GM19351 (cell line): ENCODE data around the gene NDFIP2.
A peak's percentile ranks its signal among the peaks of the same experiment; 100 is the strongest.

ENCODE experiments used
- ATAC-seq: cut with Tn5 transposase; IDR thresholded peaks from one replicate; pipeline ENCODE4 v1.9.1; 2021; ENCODE audit warnings: mild to moderate bottlenecking, moderate library complexity; ENCODE audit not compliant: unreplicated experiment

NDFIP2 gene

DNA sequence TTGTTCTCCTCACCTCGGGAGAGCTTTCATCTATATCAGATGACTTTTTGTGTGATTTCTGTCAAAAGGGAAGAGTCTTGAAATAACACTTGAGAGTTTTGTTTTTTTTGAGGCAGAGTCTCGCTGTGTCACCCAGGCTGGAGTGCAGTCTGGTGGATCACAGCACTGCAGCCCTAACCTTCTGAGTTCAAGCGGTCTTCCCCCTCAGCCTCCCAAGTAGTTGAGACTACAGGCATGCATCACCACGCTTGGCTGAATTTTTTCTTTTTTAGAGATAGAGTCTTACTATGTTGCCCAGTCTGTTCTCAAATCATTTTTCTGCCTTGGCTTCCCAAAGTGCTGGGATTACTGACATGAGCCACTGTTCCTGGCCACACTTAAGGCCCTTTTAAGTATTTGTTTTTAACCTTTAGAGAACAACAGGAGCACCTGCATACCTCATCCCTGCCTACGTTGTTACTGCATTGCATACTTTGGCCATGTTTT is 11.4 kb downstream of the NDFIP2 start:
- no peak for ATAC-seq

DNA sequence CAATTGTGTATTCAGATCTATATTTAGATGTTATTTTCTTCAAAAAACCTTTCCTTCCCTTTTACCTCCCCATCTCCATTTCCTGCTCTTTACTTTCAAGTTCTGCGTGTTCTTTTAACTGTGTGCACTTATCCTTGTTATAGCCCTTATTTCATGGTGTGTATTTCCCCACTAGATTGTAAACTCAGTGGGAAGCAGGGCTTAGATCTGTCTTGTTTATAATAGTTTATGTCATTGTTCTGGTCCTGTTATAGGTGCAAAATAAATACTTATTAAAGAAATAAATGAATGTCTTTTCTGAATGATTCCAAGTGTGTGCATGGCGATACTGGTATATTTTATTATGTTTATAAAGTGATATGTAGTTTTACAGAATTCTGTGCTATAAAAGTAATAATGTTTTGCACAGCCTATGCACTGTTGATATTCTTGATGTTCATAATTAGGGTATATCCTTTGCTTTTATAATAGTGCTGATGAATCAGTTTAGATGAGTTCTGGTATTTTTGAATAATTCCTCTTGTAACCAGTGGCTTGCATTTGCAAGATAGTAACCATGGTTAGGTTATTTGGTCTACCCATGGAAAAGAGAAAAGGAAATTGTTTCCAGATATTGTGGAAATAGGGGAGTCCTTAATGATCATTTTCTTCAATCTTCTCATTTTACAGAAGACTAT is 12.1 kb downstream of the NDFIP2 start:
- no peak for ATAC-seq

DNA sequence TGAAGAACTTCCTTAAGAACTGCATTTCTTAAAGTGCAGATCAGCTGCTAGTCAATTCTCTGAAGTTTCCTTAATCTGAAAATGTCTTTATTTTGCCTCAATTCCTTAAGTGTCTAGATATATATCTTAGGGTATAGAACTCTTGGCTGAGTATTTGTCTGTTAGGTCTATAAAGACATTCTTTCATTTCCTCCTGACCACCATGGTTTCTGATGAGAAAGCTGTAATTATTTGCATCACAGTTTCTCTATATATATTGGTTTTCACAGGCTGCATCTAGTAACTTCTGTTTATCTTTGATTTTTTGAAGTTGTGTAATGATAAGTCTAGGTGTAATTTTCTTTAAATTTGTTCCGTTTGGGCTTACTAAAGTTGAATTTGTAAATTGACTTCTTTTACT is 15.2 kb downstream of the NDFIP2 start:
- peak; percentile 89 for ATAC-seq

DNA sequence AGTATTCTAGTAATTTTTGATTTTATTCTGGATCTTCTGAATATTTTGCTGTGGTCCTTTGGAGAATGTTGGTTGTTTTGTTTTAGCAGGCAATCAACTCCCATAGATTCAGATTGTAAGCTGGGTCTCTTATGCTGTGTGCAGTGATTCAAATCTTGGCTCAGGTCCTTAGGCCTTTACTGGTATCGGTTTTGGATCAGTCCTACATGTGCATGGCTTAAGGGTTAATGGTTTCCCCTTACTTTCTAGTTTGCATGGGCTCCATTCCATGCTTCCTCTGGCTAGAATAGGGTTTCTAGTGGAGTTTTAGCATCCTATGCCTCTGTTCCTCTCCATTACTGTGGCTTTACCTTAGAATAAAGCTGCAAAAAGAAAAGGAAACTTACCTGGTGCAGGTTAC is 16.1 kb downstream of the NDFIP2 start:
- ATAC-seq = no peak

DNA sequence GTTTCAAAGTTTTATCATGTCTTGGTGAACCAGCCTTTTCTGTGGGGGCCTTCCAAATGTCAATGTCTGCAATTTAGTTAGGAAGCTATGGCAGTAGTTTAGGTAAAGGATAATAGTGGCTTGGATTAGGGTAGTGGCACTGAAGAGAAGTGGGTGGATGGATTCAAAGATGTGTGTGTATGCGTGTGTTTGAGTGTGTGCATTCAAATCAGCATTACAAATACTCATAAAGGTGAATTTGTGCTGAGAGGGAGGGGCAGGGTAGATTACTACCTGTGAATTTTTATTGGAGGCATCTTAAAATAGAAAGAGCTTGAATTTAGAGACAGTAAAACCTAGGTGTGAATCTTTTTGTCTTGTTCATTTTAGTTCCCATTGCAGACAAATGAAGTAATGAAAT is 16.9 kb downstream of the NDFIP2 start:
- ATAC-seq = no peak

DNA sequence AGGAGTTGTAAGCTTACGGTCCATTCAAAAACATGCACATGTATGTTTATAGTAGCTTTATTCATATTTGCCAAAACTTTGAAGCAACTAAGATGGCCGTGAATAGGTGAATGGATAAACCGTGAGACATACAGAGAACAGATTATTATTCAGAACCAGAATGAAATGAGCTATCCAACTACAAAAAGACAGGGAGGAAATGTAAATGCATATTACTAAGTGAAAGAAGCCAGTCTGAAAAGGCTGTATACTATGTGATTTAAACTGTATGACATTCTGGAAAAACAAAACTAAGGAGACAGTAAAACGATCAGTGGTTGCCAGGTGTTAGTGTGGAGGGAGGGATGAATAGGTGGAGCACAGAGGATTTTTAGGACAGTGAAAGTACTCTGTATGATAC is 19.9 kb downstream of the NDFIP2 start:
- no peak for ATAC-seq

DNA sequence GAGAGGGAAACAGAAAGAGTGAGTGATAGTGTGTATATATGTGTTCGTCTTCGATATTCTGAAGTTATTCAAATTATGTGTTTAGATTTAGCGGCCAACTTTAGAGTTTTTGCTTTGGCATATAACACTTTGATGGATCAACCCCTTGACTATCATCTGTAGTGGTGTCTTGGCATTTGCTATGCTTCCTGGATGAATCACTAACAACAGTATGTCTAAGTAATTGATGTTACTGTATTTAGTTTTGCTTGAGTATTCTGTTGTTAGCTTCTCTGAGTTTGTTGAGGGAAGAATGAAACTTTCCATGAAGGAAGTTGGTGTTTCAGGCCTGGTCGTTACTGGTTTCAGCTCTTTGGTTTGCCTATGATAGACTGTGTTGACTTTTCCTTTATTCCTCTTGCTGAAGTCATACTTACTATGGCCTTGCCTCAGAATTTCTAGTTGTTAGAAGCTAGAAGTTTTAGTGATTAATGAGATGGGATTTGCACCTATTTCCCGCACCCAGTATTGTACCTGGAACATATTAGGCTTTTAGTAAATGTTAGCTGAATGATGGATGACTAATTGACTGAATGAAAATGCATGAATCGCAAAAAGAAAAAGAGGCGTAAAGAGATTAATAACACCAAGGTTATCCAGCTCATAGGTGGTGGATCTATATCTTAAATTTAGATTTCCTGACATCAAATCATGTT is 20.7 kb downstream of the NDFIP2 start:
- no peak for ATAC-seq

DNA sequence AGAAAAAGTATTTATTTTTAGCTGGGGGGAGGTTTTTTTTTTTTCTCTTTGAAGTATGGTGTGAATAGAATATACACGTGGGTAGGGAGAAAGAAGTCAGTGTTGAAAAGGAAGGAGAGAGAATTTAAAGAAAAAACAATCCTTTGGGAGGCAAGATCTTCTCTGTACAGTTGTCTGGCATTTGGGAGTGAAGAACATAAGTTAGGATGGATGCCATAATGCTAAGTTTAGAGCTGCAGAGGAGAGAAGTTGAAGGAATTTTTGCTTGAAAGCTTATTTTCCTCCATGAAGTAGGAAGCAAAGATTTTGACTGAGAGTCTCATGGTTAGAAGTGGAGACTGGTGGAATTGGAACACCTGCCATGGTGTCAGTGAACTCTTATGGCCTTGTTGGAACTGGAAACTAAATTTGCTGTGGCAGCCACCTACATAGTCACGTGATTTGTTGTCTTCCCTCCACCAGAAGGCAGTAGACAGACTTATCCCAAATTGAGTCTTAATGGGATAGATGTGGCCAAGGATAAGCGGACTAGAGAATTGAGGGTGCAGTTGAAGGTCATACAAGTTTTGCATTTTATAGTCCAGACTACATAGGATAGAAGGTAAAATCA is 22.0 kb downstream of the NDFIP2 start:
- no peak for ATAC-seq

DNA sequence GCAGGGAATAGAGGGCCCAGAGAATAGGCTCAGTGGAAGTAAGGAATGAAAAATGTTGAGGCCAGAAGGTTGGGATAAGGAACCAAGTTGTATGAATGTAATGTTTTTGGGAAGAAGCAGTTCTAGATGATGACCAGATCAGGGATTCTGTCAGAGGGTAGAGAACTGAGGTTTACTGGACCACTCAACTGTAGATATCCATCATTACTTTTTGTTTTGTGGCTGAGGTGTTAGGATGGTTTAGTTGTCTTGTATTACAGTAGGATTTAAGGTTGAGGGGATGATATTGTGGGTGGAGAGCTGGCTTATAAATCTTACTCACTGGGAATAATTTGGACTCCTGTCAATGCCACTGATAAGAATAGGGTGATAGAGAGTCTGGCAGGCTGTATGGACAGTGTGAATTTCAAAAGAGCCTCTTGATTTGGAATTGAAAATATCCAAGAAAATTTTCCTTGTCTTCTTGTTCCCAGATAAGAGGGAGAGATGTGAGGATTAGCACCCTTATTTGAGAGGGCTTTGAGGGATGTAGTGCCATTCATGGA is 22.6 kb downstream of the NDFIP2 start:
- no peak for ATAC-seq

DNA sequence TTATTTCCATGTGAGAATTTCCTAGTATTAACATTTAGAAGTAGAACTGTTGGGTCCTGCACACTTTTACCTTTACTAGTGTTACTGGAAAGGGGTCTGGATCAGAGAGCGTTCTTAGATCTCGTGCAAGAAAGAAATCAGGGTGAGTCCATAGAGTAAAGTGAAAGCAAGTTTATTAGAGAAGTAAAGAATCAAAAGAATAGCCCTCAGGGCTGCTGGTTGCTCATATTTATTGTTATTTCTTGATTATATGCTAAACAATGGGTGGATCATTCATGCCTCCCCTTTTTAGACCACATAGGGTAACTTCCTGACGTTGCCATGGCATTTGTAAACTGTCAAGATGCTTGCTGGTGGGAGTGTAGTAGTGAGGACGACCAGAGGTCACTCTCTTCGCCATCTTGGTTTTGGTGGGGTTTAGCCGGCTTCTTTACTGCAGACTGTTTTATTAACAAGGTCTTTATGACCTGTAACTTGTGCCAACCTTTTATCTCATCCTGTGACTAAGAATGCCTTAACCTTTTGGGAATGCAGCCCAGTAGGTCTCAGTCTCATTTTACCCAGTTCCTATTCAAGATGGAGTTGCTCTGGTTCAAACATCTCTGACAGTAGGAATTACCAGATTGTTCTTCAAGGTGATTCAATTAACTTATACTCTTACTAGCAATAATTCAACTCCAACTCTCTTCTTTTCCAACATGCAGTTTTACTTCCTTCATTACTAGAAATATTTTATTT is 27.4 kb downstream of the NDFIP2 start:
- ATAC-seq = no peak

DNA sequence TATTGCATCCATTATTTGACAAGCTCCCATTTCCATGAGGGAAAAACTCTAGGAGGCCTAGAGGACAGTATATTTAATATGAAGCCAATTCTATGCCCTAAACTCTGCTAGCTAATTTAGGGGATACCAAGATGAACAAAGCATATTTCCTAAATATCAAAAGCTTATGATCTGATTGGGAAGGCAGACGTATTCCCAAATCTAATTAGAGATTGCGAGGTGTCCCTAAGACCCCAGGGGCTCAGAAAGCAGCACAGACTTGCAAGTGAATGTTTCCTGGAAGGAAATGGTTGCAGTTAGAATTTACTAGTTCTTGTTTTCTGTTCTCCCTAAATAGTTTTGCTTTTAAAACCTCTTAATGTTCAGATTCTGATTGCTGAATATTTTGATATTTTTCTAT is 30.7 kb downstream of the NDFIP2 start:
- ATAC-seq = no peak

DNA sequence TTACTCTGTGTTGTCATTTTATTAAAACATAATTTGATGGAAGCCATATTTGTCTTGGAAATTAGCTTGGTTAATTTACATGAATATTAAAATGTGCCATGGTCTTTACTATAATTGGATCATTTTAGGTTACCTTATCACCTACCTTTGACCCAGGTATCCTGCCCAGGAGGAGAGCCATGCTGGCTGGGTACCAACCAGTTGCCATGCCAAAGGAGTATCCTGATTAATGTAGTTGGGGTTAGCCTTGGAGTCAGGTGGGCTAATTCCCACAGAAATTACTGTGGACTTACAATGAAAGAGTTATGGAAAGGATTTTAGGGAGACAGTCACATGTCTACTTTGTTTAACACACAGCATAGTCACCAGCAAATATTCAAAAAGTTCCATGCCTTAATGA is 32.0 kb downstream of the NDFIP2 start:
- ATAC-seq = no peak

DNA sequence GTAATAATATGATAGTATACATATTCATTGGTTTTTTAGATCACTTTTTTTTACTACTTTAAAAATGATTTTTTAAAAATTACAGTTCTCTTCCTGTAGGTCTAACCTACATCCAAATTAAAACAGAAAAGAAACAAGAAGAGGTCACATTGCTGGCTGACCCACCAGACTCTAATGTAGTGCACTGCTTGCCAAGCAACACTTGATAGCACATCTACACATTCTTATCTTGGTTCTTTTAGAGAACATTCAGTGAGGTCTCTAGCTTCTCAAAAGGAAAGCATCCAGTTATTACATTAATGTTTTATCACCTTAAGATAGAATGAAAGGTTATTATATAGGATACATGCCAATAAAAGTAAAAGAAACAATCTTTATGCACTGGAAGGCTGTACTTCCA is 35.6 kb downstream of the NDFIP2 start:
- no peak for ATAC-seq

DNA sequence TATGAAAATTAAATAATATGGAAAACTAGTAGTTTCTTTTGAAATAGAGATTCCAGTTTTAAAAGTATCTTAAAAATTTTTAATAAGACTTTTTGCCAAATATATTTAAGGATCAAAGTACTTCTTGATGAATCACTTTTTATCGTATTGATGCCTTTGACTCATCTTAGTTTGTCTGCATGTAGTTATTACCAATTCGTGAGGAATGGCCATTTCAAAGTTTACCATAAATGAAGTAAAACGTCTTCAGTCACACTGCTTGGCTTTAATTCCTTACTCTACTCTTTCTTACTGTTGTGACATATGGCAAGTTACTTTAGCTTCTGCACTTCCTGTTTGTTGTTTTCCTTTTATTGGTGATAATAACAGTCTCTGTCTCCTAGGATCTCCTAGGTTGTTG is 38.3 kb downstream of the NDFIP2 start:
- ATAC-seq = no peak

DNA sequence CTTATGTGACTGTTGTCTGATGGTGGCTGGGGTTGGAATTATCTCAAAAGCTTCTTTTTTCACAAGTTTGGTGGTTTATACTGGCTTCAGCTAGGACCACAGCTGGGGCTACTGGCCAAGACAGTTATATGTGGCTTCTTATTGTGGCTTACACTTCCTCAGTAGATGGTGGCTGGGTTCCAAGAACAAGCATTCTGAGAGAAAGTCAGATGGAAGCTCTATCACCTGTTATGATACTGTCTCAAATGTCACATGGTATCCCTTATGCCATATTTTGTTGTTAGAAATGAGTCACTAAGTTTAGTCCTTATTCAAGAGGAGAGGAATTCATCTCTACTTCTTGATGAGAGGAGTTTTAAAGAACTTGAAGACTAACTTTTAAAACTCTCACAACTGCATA is 41.6 kb downstream of the NDFIP2 start:
- peak; percentile 97 for ATAC-seq

DNA sequence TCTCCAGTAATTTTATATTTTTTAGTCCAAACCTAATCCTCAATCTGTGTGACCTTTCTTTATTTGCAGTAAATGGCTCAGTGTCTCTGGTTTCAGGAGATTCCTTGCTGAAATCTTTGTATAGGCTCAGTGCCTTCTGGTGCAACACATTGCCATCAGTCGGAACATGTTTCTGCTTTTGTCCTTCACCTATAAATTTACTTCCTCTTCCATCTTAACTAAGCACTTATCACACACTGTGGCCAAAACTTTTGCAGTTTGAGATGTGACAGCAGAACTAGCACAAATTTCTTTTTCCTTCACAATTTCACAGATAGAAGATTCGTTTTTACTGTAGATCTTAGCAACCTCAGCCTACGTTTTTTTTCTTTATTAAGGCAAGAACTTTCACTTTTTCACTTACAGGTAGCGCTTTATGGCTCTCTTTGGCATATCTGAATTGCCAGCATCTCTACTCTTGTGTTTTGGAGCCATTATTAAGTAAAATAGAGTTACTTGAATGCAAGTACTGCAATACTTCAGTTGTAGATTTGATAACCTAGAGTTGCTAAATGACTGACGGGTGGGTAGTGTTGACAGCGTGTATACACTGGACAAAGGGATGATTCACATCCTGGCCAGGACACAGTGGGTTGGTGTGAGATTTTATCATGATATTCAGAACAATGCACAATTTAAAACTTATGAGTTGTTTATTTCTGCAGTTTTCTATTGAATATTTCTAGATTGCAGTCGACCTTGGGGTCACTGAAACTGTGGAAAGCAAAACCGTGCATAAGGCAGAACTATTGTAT is 44.3 kb downstream of the NDFIP2 start:
- ATAC-seq = no peak

DNA sequence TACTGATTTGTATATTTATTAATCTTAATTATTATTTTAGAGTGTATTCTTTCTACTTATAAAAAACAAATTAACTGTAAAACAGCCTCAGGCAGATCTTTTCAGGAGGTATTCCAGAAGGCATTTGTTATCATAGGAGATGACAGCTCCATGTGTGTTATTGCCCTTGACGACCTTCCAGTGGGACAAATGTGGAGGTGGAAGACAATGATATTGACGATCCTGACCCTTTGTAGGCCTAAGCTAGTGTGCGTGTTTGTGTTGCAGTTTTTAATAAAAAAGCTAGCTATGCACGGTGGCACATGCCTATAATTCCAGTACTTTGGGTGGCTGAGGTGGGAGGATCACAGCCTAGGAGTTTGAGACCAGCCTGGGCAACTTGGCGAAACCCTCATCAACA is 46.7 kb downstream of the NDFIP2 start:
- no peak for ATAC-seq

DNA sequence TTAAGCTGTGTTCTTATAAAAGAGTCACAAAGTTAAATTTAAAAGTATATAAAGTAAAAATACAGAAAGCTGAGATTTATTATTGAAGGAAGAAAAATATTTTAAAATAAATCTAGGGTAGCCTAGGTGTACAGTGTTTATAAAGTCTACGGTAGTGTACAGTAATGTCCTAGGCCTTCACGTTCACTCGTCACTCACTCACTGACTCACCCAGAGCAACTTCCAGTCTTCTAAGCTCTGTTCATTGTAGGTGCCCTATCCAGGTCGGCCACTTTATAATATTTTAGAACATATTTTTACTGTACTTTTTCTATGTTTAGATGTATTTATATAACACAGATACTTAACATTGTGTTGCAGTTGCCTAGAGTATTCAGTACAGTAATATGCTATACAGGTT is 47.4 kb downstream of the NDFIP2 start:
- ATAC-seq = no peak

DNA sequence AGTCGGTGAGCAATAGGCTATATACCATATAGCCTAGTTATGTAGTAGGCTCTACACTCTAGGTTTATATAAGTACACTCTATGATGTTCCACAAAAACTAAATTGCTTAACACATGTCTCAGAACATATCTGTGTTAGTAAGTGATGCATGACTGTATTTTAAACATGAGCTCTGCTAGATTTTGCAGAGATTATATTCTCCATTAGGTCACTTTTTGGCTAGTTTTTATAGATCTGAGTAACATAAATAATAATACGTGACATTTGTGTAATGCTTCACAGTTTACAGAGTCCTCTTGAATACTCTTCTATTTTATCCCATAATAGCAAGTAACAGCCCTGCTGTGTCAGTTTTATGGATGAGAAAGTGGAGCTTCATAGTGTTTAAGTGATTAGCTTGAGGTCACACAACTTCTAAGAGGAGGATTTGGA is 47.8 kb downstream of the NDFIP2 start:
- ATAC-seq = no peak

DNA sequence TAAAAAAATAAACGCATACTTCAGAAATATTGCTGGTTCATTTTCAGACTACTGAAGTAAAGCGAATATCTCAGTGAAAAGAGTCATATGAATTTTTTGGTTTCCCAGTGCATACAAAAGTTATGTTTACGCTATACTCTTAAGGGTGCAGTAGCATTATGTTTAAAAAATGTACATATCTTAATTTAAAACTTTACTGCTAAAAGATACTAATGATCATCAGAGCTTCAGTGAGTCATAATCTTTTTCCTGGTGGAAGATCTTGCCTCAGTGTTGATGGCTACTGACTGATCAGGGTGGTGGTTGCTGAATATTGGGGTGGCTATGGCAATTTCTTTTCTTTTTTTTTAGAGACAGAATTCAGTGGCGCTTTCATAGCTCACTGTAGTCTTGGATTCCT is 48.9 kb downstream of the NDFIP2 start:
- no peak for ATAC-seq
